Islet of Langerhans (tissue), 1 donor: ENCODE data around the gene ATIC.
A peak's percentile ranks its signal among the peaks of the same experiment; 100 is the strongest.
"Not testable (repeated sequence)": the region's sequence is repeated elsewhere in the genome, so short reads cannot be mapped to it uniquely, and the experiment has no call there.

ENCODE experiments used
- FAIRE-seq: peaks from one replicate; lab custom pipeline; 2011; peaks lifted over from hg19 to GRCh38; lab: Jason Lieb, UNC

Gene ATIC

DNA sequence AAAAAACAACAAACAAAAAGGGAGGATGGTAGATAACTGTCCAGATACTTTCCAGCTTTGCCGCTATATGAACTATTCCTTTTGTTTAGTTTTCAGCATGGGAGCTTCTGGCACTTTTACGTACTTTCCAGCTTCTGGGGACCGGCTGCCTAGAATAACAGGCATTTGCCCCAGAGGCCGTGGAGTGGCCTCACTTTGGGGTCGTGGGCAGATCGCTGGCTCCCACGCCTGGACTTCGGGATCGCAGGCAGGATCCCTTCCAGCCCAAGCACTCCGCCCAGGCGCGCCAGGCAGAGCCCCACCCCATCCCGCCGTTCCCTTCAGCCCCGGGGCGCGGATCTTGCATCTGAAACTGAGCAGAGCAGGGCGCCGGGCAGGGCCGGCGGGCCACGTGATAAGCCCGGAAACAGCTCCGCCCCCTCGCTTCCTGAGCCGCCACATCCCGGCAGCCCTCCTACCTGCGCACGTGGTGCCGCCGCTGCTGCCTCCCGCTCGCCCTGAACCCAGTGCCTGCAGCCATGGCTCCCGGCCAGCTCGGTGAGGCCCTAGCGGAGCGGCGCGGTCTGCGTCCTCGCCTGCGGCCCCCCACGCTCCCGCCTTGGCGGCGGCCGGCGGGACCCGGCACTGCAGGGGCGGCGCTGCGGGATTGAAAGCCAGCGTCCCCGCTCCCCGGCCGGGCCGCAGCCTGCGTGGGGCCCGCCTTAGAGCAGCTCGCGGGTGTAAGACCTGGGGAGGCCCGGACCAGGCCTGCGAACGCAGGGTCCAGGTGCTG, at the start of gene ATIC:
Gene ATIC, plus strand, starts transcription at position 435 of the 772 bp plus-strand sequence. Its CDS starts 84 bp downstream, at position 519.
- no peak for FAIRE-seq

DNA sequence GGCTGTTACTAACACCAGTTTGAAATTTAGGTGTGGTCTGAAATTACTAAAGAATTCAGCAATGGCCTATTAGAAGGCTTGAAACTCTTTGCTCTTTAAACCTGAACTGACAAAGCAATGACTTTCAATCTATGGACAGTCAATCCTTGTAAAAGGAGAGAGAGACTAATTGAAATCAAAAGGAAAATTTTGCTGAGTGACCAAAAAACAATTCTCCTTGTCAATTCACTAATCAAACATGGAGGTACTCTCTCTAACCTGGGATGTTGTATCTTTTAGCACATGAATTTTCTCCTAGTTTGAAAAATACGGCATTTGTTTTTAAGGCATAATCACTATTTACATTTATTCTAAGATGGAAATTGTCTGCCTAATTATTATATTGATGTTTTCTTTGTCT, 49.6 kb upstream of the ATIC start:
- FAIRE-seq = no peak

DNA sequence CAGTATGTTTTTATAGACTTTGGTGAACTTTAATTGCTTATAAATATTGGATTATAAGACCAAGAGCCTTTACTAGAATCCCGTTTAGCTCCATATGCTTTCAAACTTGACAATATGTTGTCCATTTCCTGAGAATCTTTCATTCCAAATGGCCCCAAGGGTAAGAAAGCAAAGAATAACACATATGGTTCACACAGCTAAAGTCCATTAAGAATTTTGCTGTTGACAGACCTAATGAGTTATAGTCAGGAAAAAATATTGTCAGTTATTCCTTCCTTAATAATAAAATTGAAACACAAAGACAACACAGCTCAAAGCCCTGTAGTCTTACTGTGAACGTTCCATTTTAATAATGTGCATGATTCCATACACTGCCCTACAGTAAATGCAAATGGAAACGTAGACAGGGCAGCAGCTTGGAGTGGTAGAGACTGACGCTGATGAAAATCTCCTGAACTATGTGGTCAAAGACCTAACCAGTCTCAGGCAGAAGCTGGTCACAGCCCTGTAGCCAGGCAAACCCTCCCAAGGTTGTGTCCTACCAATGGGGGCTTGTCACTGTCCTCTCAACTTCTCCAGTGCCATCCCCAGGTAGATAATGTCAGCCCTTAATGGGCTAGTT, 49.0 kb upstream of the ATIC start:
- no peak for FAIRE-seq

DNA sequence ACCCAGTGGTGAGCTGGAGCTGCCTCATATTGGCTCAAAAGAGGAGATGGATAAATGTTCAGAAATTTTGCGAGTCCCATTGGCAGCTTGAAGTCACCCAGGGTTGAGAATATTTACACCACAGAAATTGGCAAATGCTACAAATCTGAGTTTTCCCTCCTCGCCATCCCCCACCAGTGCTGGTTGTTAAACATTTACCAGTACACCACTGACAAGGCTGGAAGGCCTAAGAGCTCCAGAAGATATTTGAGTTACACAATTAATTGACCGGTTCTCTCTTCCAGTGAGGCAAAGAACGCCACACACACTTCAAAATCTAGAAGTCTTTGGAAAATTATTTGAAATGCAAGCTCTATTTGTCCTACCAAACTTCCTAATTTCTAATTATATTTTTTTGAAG, 47.5 kb upstream of the ATIC start:
- no peak for FAIRE-seq

DNA sequence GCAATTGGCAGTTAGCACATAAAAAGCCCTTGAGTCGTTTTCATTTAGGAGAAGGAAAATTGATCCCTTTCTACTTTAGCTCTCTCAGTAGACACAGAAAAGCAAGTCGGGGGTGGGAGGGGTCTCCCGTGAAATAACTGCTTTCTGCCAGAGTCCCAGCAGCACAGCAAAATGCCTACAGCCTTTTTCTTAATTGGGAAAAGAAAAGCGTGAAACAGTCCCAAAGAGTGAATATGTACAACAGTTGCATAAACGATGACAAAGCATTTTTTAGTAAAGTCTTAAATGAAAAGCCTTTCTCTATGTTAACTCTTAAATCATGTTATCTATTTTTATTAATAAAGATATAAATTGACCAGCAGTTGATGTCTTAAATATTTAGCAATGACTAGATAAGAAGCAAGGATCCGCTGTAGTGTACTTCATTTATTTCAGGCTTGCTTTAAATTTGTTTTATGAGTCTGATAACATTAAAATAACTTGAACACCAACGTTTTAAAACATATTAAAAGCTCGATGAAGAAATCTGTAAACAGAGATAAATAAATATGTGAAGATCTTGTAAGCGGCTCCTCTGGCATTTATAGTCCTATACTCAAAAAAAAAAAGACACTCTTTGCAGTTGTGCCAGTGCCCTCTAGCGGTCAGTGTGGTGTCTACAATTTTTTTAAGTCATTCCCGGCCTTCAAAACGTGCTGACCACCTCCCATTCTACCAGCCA, 42.3 kb upstream of the ATIC start:
- FAIRE-seq = peak; percentile 87

DNA sequence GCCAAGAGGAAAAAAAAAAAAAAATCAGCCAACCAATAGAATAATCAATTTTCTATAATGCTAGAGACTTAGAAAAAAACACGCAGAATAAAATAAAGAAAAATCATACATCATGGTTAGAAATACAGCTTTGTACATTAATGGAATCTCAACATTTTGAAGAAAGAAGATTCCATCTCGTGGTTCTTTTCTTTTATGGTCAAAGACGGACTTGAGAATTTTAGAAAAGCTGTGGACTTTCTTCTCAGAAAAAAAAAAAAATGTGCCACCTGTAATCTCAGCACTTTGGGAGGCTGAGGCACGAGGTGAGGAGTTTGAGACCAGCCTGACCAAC, 41.8 kb upstream of the ATIC start:
- FAIRE-seq = no peak

DNA sequence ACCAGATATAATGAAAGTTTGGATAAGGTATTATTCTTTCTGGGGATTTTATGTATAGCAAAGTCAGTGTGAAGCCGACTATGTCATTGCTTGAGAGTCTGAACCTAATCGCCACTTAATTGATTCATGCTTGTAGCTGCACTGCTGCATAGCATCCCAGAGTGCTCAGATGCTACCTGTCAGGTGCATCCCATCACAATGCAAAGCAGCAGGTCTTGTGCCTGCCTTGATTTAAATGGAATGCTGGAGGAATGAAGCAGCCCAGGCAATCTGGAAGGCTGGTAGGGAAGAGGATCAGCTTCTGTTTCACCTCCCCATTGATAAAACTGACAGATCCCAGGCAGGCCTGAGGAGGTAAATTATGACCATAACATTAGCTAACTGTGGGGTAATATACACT, 40.4 kb upstream of the ATIC start:
- no peak for FAIRE-seq

DNA sequence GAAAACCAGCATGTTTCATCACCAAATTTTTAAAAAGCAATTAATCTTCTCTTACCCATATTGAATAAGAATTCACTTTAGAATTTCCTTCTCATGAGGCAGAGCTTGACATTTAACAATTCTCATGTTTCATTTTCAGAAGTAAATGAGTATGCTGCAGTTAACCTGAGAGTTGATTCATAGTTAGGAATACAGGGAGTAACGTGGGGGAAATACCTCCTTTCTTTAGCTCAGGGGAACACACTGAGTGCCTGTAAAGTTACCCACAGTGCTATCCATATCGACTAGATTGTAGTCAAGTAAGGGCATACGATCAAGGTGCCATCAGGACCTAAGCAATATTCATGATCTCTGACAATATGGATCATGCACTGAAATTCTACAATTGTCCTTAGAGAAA, 38.9 kb upstream of the ATIC start:
- FAIRE-seq = no peak

DNA sequence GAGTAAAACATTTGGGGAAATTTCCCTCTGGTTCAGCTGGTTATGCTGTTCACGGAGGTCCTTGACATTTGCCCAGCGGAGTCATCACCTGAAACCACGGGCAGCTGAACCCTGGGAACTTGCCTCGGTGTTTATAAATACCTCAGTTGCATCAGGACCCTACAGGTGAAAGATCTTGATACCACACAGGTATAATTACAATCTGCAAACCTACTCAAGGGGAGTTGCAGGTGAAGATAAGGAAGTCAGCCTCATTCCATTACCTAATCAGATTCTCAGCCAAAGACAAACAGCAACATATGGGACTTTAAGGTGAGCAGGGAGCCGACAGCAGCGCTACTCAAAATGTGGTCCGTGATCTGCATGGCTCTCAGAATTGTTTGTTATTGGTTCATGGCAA, 37.0 kb upstream of the ATIC start:
- no peak for FAIRE-seq

DNA sequence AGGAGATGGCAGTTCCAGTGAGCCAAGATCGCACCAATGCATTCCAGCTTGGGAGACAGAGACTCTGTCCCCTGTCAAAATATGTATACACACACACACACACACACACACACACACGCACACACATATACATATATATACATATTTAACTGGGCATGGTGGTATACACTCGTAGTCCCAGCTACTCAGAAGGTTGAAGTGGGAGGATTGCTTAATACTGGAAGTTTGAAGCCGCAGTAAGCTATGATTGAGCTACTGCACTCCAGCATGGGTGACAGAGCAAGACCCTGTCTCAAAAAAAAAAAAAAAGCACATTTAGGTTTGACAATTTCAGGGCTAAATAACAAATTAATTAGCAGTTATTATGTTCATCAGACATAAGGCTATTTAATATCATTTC, 36.0 kb upstream of the ATIC start:
- no peak for FAIRE-seq

DNA sequence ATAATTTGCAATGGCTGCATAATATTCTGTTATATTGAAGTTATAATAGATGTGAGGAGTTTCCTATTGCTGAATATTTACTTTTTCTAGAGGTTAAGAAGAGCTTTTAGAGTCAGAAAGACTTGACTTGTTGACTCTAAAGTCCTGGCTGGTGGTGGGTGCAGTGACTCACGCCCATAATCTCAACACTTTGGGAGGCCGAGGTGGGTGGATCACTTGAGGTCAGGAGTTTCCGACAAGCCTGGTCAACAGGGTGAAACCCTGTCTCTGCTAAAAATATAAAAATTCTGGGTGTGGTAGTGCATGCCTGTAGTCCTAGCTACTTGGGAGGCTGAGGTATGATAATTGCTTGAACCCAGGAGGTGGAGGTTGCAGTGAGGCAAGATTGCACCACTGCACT, 33.9 kb upstream of the ATIC start:
- no peak for FAIRE-seq

DNA sequence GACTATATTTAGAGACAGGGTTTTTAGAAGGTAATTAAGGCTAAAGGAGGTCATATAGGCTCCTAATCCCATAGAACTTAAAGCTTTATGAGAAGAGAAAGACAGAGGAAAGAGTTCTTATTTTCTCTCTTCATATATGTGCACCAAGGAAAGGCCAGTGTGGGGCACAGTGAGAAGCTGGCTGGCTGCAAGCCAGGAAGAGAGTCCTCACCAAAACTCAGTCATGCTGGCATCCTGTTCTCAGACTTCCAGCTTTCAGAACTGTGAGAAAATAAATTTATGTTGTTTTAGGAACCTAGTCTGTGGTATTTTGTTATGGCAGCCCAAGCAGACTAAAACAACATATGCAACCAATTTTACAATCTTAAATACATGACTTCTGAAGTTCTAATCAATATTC, 31.5 kb upstream of the ATIC start:
- FAIRE-seq = no peak

DNA sequence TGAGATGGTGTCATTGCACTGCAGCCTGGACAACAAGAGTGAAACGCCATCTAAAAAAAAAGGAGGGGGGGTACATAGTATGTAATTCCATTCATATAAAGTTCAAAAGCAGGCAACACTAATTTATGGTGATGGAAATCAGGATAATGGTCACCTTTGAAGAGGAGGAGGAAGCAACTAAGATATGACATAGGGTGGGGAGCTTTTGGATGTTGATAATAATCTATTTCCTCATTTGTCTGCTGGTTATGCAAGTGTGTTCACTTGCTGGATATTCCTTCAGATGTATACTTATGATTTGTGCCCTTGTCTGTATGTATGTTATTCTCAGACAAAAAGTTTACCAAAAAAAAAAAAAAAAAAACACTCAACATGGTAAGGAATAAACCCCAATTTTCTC, 28.6 kb upstream of the ATIC start:
- no peak for FAIRE-seq

DNA sequence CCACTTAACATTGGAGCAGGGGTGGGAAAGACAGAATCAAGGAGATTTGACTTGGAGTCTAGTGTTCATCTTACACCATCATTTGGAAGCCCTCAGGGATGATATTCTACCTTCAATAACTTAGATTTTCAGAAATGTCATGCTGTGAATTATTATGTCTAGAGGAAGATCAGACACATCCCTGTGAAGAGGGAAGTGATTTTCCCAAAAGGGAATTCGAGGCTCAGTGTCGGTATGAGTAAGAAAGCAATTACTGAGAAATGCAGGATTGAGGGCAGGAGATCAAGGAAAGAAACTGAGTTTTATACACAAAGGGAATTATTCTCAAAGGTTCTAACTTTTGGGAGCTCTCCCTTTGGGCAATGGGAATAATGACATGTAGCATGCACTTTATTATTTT, 25.6 kb upstream of the ATIC start:
- no peak for FAIRE-seq

DNA sequence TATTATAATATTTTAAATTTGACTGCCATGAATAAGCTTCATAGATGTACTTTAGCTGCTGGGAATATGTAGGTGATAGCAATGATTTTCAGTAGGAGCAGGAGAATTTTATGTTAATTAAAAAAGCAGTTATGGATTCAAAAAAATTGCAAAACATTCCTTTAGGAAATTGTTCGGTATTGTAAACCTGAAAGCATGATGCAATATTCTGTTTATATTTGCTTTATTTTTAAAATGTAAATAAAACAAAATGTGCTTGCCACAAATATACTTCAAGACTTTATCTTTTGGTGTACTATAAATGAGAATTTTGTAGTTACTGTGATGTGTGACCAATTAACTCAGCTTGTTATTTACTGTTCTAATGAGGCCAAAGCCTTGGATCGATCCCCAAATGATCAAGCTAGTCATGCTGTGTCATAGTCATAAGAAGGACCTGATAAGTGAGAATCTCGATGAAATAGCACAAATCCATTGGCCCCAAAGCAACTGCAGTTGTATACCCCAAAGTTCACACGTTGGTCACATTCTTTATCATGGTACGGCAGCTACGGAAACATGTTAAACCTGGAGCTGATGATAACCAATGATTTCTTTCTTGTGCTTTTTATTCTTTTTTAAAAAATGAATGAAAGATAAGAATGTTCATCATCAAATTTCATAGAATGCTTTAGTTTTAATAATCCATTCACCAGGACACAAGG, 23.6 kb upstream of the ATIC start:
- FAIRE-seq = no peak

DNA sequence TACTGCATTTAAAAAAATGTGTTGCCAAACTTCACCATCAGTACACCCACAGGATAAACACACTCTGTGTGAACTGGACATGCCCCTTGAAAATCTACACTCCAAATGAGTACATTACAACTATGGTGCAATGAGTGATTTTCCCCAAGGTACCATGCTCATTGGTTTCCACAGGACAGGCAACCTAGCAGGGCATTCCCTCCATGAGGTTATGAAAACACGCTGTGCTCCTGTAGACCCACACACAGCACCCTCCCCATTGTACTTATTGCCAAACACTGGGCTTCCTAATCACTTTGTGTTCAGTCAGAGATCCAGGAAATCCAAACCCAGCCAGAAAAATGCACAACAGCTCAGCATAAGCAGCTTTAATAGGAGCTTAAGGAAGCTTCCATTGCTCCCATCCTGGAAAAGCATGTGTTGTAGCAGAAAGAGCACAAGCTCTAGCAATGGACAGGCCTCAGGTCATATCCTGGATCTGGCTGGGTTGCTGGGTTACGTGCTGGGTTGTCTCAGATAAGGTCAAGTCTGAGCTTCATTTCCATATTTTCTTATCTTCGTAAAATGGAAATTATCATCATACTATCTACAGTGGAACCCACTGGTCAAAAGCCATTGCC, 20.8 kb upstream of the ATIC start:
- FAIRE-seq = no peak

DNA sequence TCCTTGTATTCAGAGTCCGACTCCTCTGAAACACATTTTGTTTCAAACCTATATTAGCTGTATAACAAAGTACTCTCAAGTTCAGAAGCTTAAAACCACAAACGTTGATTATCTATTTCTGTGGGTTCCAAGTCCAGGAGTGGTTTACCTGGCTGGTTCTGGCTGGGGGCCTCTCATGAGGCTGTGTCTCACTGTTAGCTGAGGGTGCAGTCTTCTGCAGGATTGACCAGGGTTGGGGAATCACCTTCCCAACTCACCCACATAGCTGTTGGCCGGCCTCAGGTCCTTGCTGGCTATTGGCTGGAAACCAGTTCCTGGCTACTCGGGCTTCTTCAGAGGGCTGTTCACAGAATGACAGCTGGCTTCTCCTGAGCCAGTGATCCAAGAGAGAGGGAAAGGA, 18.0 kb upstream of the ATIC start:
- no peak for FAIRE-seq

DNA sequence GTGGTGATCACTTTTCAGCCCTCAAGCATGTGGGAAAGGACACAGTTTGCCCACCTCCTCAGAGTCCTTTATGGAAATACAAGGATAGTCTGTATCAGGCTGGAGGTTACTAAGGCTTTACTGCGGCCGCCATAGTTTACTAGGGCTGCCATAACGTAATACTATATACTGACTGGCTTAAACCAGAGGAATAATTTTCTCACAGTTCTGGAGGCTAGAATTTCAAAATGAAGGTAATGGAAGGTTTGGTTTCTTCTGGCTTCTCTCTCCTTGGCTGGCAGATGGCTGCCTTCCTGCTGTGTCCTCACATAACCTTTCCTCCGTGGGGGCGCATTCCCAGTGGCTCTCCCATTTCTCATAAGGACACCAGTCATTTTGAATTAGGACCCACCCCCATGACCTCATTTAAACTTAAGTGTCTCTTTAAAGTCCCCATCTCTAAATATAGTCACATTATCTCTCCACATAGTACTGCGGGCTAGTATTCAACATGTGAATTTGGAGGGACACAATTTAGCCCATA, 12.5 kb upstream of the ATIC start:
- no peak for FAIRE-seq

DNA sequence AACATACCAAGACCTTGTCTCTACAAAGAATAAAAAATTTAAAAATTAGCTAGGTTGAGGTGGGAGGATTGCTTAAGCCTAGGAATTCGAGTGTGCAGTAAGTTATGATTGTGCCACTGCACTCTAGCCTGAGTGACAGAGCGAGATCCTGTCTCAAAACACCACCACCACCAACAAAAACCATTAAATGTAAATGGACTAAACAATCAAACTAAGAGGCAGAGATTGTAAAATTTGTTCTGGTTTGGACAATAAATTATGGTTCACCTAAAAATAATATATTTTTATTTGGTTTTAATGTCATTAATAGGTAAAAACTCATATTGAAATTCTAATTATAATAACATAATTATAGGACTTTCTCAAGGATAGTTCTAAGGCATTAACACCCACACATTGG, 9.9 kb upstream of the ATIC start:
- FAIRE-seq = no peak

DNA sequence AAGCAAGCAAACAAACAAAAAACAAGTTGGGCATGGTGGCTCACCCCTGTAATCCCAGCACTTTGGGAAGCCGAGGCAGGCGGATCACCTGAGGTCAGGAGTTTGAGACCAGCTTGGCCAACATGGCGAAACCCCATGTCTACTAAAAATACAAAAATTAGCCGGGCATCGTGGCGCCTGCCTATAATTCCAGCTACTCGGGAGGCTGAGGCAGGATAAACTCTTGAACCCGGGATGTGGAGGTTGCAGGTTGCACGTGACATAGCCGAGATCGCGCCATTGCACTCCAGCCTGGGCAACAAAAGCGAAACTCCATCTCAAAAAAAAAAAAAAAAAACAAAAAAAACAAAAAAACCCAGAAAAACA, 617 bp upstream of the ATIC start:
- not testable (repeated sequence) for FAIRE-seq

DNA sequence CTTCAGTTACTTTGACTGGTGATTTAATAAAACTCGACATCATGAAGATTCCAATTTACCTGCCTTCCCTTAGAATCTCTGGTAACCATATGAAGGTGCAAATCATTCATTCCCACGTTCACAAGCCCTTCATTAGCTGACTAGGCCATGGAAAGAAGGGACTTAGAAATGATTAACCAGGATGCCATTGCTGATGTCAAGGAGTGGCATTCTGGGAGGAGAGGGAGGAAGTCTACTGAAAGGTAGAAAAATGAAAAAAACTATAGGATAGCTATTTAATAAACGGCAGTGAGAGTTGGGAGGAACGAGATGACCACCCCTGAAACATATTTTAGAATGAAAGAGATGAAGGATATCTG, 1.4 kb downstream of the ATIC start:
- no peak for FAIRE-seq

DNA sequence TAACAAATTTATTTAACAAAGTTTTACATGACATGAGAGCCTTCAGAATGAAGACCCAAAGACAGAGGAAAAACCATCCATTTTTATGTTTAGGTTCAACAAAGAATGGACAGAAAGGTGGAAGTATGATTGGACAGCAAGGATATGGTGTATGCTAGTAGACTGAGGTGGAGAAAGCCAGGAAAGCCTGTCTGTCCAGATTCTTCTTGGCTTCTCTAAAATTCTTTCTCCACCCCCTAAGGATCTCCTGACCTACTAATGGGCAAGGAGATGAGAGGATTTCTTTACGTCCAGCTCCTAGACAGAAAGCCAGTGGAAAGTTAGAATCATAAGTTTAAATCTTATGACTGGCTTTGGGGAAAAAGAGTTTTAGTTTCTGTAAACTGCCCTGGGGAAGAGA, 3.0 kb downstream of the ATIC start:
- FAIRE-seq = no peak

DNA sequence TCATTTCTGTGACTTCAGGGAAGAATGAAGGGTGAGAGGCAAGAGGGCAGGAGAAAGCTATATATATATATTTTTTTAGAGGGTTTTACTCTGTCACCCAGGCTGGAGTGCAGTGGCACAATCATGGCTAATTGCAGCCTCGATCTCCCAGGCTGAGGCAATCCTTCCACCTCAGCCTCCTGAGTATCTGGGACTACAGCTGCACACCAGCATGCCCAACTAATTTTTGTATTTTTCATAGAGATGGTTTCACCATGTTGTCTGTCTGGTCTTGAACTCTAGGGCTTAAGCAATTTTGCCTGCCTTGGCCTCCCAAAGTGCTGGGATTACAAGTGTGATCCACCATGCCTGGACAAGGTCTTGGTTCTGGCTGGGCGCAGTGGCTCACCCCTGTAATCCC, 3.4 kb downstream of the ATIC start:
- no peak for FAIRE-seq
